ENCODE results near the gene TMEM179. TPM values are rescaled to one million over a fixed set of nuclear protein-coding genes. Genes with fewer than 3 reads are reported as not detected.

TMEM179 gene
- total RNA-seq, 1 experiment from 2014 or later, result not detected

- no TSS peak for BruUV-seq (replicated peaks)
- H3K79me2 ChIP-seq (ENCODE audit: low read length), result no peaks in the 10 kb centered on the region
- no peak overlapping the region for H2AFZ ChIP-seq (ENCODE audit: low read length)
- POLR2A ChIA-PET (ENCODE audit: unreplicated experiment), result no interaction called here
- H3K27ac ChIP-seq (ENCODE audit: low read length), result no peak overlapping the region
- intact Hi-C loops (cut with micrococcal nuclease), result no loop called here
- no peak for ATAC-seq
- no peaks in the 10 kb centered on the region for H3F3A ChIP-seq (ENCODE audit: low read length, unreplicated experiment)
- H3K4me1 ChIP-seq (ENCODE audit: insufficient read depth, low read length), result no peaks in the 10 kb centered on the region
- no peak overlapping the region for H3K4me2 ChIP-seq (ENCODE audit: low read length)
- H3K27me3 ChIP-seq (ENCODE audit: low read length), result peaks cover 12% of the 10 kb centered on the region
- CTCF ChIA-PET, result no interaction called here
- no peaks in the 10 kb centered on the region for H4K20me1 ChIP-seq (ENCODE audit: low read length)
- DNase-seq, result no peak
- TF ChIP-seq CTCF (conservative IDR thresholded peaks at IDR 0.05; ENCODE audit: low read depth, low read length) (no peak), EZH2 (IDR thresholded peaks at IDR 0.05; ENCODE audit: low read length, unreplicated experiment) (no peak), EZH2phosphoT487 (IDR thresholded peaks at IDR 0.05; ENCODE audit: borderline replicate concordance, low read length) (no peak)
- no peak overlapping the region for H3K4me3 ChIP-seq (ENCODE audit: low read length)
- H3K9ac ChIP-seq (ENCODE audit: low read length), result no peak overlapping the region
- H3K9me2 ChIP-seq (replicated peaks; ENCODE audit: low read length), result no peaks in the 10 kb centered on the region
- no peaks in the 10 kb centered on the region for H3K9me3 ChIP-seq (ENCODE audit: low read length)
- no peaks in the 10 kb centered on the region for H3K36me3 ChIP-seq (ENCODE audit: low read depth, low read length)
Observed at GRCh38 chr14:104593710-104594136, 10.8 kb downstream of the TMEM179 start.

- Histone ChIP-seq H3K79me2 (ENCODE audit: low read length) (no peaks in the 10 kb centered on the region), H3K36me3 (ENCODE audit: low read depth, low read length) (no peaks in the 10 kb centered on the region), H3F3A (ENCODE audit: low read length, unreplicated experiment) (no peaks in the 10 kb centered on the region), H3K27ac (ENCODE audit: low read length) (no peak overlapping the region), H3K4me2 (ENCODE audit: low read length) (no peak overlapping the region), H3K27me3 (ENCODE audit: low read length) (peaks cover 16% of the 10 kb centered on the region), H3K4me3 (ENCODE audit: low read length) (no peak overlapping the region), H3K4me1 (ENCODE audit: insufficient read depth, low read length) (no peaks in the 10 kb centered on the region), H3K9me2 (replicated peaks; ENCODE audit: low read length) (no peaks in the 10 kb centered on the region), H2AFZ (ENCODE audit: low read length) (no peak overlapping the region), H3K9ac (ENCODE audit: low read length) (no peak overlapping the region), H4K20me1 (ENCODE audit: low read length) (no peaks in the 10 kb centered on the region), H3K9me3 (ENCODE audit: low read length) (no peaks in the 10 kb centered on the region)
- ChIA-PET POLR2A (ENCODE audit: unreplicated experiment) (no interaction called here), CTCF (no interaction called here)
- no peak for DNase-seq
- TF ChIP-seq CTCF (conservative IDR thresholded peaks at IDR 0.05; ENCODE audit: low read depth, low read length), result no peak
- no peak for TF ChIP-seq EZH2 (IDR thresholded peaks at IDR 0.05; ENCODE audit: low read length, unreplicated experiment)
- no peak for TF ChIP-seq EZH2phosphoT487 (IDR thresholded peaks at IDR 0.05; ENCODE audit: borderline replicate concordance, low read length)
- BruUV-seq (replicated peaks), result no TSS peak
- no peak for ATAC-seq
- intact Hi-C loops (cut with micrococcal nuclease), result no loop called here
Observed at GRCh38 chr14:104593241-104593701, 11.3 kb downstream of the TMEM179 start.

GRCh38 chr14:104592785-104593184, 11.8 kb downstream of the TMEM179 start:
- TF ChIP-seq EZH2phosphoT487 (IDR thresholded peaks at IDR 0.05; ENCODE audit: borderline replicate concordance, low read length) (no peak), EZH2 (IDR thresholded peaks at IDR 0.05; ENCODE audit: low read length, unreplicated experiment) (no peak), CTCF (conservative IDR thresholded peaks at IDR 0.05; ENCODE audit: low read depth, low read length) (no peak)
- no peak overlapping the region for H2AFZ ChIP-seq (ENCODE audit: low read length)
- no TSS peak for BruUV-seq (replicated peaks)
- H3K36me3 ChIP-seq (ENCODE audit: low read depth, low read length), result no peaks in the 10 kb centered on the region
- no peak overlapping the region for H3K9ac ChIP-seq (ENCODE audit: low read length)
- H3K79me2 ChIP-seq (ENCODE audit: low read length), result no peaks in the 10 kb centered on the region
- H3K9me3 ChIP-seq (ENCODE audit: low read length), result no peaks in the 10 kb centered on the region
- no peak overlapping the region for H3K27ac ChIP-seq (ENCODE audit: low read length)
- H3K9me2 ChIP-seq (replicated peaks; ENCODE audit: low read length), result no peaks in the 10 kb centered on the region
- ChIA-PET CTCF (no interaction called here), POLR2A (ENCODE audit: unreplicated experiment) (no interaction called here)
- no peak for ATAC-seq
- peaks cover 21% of the 10 kb centered on the region for H3K27me3 ChIP-seq (ENCODE audit: low read length)
- no peaks in the 10 kb centered on the region for H3K4me1 ChIP-seq (ENCODE audit: insufficient read depth, low read length)
- intact Hi-C loops (cut with micrococcal nuclease), result no loop called here
- no peak overlapping the region for H3K4me2 ChIP-seq (ENCODE audit: low read length)
- no peaks in the 10 kb centered on the region for H3F3A ChIP-seq (ENCODE audit: low read length, unreplicated experiment)
- H3K4me3 ChIP-seq (ENCODE audit: low read length), result no peak overlapping the region
- no peaks in the 10 kb centered on the region for H4K20me1 ChIP-seq (ENCODE audit: low read length)
- no peak for DNase-seq
